Left ventricle myocardium inferior (tissue), 1 donor: ENCODE results near the gene FA2H. TPM values are rescaled to one million over a fixed set of nuclear protein-coding genes. Genes with fewer than 3 reads are reported as not detected.

Source experiments
- DNase-seq: peaks from one replicate; pipeline ENCODE4 v3.0.0-alpha.2; 2020
- H3K27ac ChIP-seq: fragments of 200-600 bp; replicated peaks from 2 replicates; pipeline ENCODE4 v1.8.0; 2021
- H3K27me3 ChIP-seq: fragments of 200-600 bp; 2 replicates; pipeline ENCODE4 v1.8.0; 2021; ENCODE audit warnings: low read depth
- H3K36me3 ChIP-seq: fragments of 200-600 bp; 2 replicates; pipeline ENCODE4 v1.8.0; 2021
- H3K4me1 ChIP-seq: fragments of 200-600 bp; 2 replicates; pipeline ENCODE4 v1.8.0; 2021
- H3K4me3 ChIP-seq: fragments of 200-600 bp; 2 replicates; pipeline ENCODE4 v1.8.0; 2021; ENCODE audit warnings: mild to moderate bottlenecking, moderate library complexity
- H3K9me3 ChIP-seq: fragments of 200-600 bp; replicated peaks from 2 replicates; pipeline ENCODE4 v1.8.0; 2021
- intact Hi-C: fragments of 100-400 bp; cut with micrococcal nuclease; formaldehyde crosslinking; loops from one replicate; pipeline ENCODE4 v1.11.0; 2022
- total RNA-seq: library from RNA; stranded (reverse); fragmentation: NEBNext Ultra II Directional; extraction: Animal tissue kit (Norgen Biotek cat#: 25700); gene quantifications from one replicate; pipeline ENCODE4 v1.2.1, GENCODE V29; 2021
- TF ChIP-seq, protein P1 (sequence below): fragments of 200-600 bp; IDR thresholded peaks from 2 replicates; pipeline ENCODE4 v1.8.0; 2021; ENCODE audit warnings: antibody characterized with exemption, mild to moderate bottlenecking, borderline replicate concordance
- donor health status: DM: no; HTN: yes; CAD: no; lungs with severe emphysema.

The FA2H gene
- total RNA-seq, 1 donor from 2014 or later = not detected

DNA sequence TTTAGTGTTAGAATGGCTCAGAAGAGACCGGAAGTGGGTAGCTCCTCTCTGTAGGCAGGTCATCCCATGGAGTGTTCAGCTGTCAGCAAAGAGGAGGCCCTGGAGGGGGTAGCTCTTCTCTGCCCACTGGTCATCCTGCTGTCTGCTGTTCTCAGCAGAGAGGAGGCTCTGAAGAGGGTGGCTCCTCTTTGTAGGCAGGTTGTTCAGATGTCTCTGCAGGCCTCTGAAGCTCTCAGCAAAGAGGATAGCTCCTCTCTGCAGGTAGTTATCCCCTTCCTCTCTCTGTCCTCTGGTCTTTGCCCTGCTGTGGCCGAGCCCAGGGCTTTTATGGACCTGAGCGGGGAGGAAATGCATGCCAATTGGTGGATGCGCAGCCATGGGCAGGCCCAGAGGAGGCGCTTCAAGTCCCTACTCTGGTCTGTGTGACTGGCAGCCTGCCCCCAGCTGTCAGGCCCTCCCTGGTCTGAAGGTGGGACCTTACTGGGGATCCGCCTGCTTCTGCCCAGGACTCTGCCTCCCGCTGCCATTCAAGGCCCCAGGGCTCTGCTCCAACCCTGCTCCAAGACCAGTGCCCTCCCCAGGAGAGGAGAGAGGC lies 32.5 kb upstream of the FA2H start:
- H3K27me3 ChIP-seq = peaks cover 8% of the 10 kb centered on the region
- intact Hi-C loops = no loop called here
- no peak overlapping the region for H3K27ac ChIP-seq
- H3K36me3 ChIP-seq = no peaks in the 10 kb centered on the region
- no peak overlapping the region for H3K4me3 ChIP-seq
- TF ChIP-seq, protein P1, sequence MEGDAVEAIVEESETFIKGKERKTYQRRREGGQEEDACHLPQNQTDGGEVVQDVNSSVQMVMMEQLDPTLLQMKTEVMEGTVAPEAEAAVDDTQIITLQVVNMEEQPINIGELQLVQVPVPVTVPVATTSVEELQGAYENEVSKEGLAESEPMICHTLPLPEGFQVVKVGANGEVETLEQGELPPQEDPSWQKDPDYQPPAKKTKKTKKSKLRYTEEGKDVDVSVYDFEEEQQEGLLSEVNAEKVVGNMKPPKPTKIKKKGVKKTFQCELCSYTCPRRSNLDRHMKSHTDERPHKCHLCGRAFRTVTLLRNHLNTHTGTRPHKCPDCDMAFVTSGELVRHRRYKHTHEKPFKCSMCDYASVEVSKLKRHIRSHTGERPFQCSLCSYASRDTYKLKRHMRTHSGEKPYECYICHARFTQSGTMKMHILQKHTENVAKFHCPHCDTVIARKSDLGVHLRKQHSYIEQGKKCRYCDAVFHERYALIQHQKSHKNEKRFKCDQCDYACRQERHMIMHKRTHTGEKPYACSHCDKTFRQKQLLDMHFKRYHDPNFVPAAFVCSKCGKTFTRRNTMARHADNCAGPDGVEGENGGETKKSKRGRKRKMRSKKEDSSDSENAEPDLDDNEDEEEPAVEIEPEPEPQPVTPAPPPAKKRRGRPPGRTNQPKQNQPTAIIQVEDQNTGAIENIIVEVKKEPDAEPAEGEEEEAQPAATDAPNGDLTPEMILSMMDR = no peak
- no peaks in the 10 kb centered on the region for H3K4me1 ChIP-seq
- DNase-seq = no peak
- no peaks in the 10 kb centered on the region for H3K9me3 ChIP-seq

DNA sequence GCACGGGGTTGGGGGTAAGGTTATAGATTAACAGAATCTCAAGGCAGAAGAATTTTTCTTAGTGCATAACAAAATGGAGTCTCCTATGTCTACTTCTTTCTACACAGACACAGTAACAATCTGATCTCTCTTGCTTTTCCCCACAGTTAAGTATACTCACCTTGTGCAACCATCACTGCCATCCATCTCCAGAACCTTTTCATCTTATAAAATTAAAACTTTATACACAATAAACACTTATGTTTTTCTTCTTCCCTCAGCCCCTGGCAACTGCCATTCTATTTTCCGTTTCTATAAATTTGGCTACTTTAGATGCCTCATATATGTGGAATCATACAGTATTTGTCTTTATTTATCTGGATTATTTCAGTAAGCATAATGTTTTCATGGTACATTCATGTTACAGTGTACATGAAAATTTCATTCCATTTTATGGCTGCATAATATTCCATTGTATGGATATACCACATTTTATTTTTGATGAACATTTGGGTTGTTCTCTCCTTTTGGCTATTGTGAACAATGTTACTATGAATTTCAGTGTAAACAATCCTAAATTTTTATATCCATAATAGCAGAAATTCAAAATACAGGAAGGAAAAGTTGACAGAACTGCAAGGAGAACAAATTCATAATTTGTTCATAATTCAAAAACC lies 25.7 kb upstream of the FA2H start:
- TF ChIP-seq, protein P1 = no peak
- peaks cover 45% of the 10 kb centered on the region for H3K27me3 ChIP-seq
- peaks cover 13% of the 10 kb centered on the region for H3K9me3 ChIP-seq

DNA sequence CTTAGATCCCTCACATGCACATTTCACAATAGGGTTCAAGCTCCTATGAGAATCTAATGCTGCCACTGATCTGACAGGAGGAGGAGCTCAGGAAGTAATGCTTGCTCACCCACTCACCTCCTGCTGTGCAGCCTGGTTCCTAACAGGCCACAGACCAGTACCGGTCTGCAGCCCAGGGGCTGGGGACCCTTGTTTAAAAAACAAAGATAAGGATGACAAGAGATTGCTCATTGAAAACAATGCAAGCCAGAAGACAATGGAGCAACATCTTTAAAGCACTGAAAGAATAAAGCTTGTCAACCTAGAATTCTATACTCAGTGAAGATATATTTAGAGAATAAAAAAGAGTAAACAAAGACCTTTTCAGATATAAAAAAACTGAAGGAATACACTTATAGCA lies 22.8 kb upstream of the FA2H start:
- peaks cover 13% of the 10 kb centered on the region for H3K9me3 ChIP-seq
- no peaks in the 10 kb centered on the region for H3K36me3 ChIP-seq
- no peak overlapping the region for H3K27ac ChIP-seq
- no peaks in the 10 kb centered on the region for H3K4me1 ChIP-seq
- peaks cover 62% of the 10 kb centered on the region for H3K27me3 ChIP-seq
- DNase-seq = no peak
- TF ChIP-seq, protein P1 = no peak
- intact Hi-C loops = no loop called here
- H3K4me3 ChIP-seq = no peak overlapping the region

More for the DNA sequence above, 25.7 kb upstream of the FA2H start:
- Histone ChIP-seq H3K27ac (no peak overlapping the region), H3K4me3 (no peak overlapping the region), H3K36me3 (no peaks in the 10 kb centered on the region), H3K4me1 (no peaks in the 10 kb centered on the region)
- intact Hi-C loops = no loop called here
- DNase-seq = no peak

DNA sequence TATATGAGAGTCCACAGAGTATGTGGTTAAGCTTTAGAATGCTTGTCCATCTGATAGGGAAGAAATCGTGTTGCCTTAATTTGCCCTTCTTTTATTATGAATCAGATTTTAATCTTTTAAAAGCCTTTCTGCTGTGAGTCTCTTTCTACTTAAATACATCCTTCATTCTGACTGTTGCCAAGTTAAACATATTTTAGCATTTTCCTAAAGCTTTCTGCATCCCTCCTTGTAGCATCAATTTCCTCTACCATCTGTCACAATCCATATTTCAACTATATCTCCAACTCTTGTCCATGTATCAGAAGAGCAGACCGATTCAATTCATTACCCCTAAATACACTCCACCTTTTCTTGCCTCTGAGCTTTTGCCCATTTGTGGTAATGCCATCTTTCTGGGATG lies 20.5 kb upstream of the FA2H start:
- no peak overlapping the region for H3K27ac ChIP-seq
- H3K36me3 ChIP-seq = no peaks in the 10 kb centered on the region
- DNase-seq = no peak
- intact Hi-C loops = no loop called here
- H3K9me3 ChIP-seq = peaks cover 9% of the 10 kb centered on the region
- H3K4me3 ChIP-seq = no peak overlapping the region
- TF ChIP-seq, protein P1 = no peak
- H3K27me3 ChIP-seq = peaks cover 52% of the 10 kb centered on the region
- no peaks in the 10 kb centered on the region for H3K4me1 ChIP-seq

DNA sequence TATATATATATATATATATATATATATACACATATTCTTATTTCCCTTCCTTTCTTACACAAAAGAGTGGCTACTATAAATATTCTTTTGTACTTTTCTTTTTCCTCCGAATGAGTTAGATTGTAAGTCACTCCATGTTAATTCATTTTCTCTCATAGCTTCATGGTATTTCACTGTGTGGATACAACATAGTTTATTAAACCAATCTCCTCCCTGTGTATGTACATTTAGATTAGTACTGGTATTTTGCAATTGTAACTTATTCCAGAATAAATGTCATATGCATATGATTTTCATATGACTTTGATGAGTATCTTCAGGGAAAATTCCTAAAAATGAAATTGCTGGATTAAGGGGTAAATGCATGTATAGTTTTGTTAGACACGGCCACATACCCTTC lies 20.0 kb upstream of the FA2H start:
- Histone ChIP-seq H3K27me3 (peaks cover 53% of the 10 kb centered on the region), H3K36me3 (no peaks in the 10 kb centered on the region), H3K4me1 (no peaks in the 10 kb centered on the region), H3K4me3 (no peak overlapping the region), H3K9me3 (peaks cover 12% of the 10 kb centered on the region), H3K27ac (no peak overlapping the region)
- intact Hi-C loops = no loop called here
- TF ChIP-seq, protein P1 = no peak
- DNase-seq = no peak
